H1 (cell line): ENCODE measurements around the gene ABHD14A. TPM values are rescaled to one million over a fixed set of nuclear protein-coding genes. Genes with fewer than 3 reads are reported as not detected.

ENCODE experiments used
- BCL11A ChIP-seq, 2 experiments: IDR thresholded peaks; one replicate each; pipeline ENCODE4 v1.6.1; 2011; ENCODE audit warnings: low read depth in 2 of 2, low read length in 2 of 2, mild to moderate bottlenecking in 2 of 2
- CBX8 ChIP-seq: fragments of 300-800, 300-1000 bp; sonication (generic); IDR thresholded peaks from 2 replicates; pipeline ENCODE4 v1.7.1; 2016; ENCODE audit warnings: low read depth, low read length, borderline replicate concordance
- CHD2 ChIP-seq: IDR thresholded peaks from 2 replicates; pipeline ENCODE4 v1.6.1; 2012; ENCODE audit warnings: low read length, improper control_type of control experiment
- HDAC6 ChIP-seq: IDR thresholded peaks from one replicate; pipeline ENCODE4 v1.7.1; 2012; ENCODE audit warnings: low read depth, mild to moderate bottlenecking, inconsistent platforms, low read length, moderate library complexity
- KDM1A ChIP-seq: fragments of 200-600, 300-600 bp; sonication (generic); IDR thresholded peaks from 2 replicates; pipeline ENCODE4 v1.7.1; 2016; ENCODE audit warnings: mild to moderate bottlenecking, low read length, borderline replicate concordance
- SP4 ChIP-seq: IDR thresholded peaks from 2 replicates; pipeline ENCODE4 v1.6.1; 2012; ENCODE audit warnings: low read length, inconsistent platforms
- SRF ChIP-seq: IDR thresholded peaks from 2 replicates; pipeline ENCODE4 v1.6.1; 2011; ENCODE audit warnings: mild to moderate bottlenecking, low read depth, low read length, moderate library complexity
- polyA plus RNA-seq, 7 experiments: library from polyadenylated mRNA; depleted of rRNA in 3 of 7; stranded (reverse) in 5 of 7; unstranded in 2 of 7; fragments of >200 nt in 5 of 7; fragments of 200-250 nt in 2 of 7; gene quantifications; 1 replicate in 5 of 7; 2 replicates in 1 of 7; 4 replicates in 1 of 7; pipeline versions ENCODE4 v1.2.1 to v1.2.3, GENCODE V29; 2011 to 2013; ENCODE audit warnings: missing spikeins in 2 of 7, mixed read lengths in 2 of 7
- total RNA-seq: library from RNA; stranded (reverse); fragmentation: NEBNext Ultra II Directional; extraction: Animal tissue kit (Norgen Biotek cat#: 25700); gene quantifications from 2 replicates; pipeline ENCODE4 v1.2.1, GENCODE V29; 2021
- TF ChIP-seq, protein P1 (sequence below): fragments of 300-600 bp; sonication (generic); IDR thresholded peaks from 2 replicates; pipeline ENCODE4 v1.7.1; 2012; ENCODE audit warnings: low read length, moderate library complexity, mild to moderate bottlenecking, inconsistent platforms; ENCODE audit not compliant: insufficient replicate concordance

The ABHD14A gene
- total and polyA plus RNA-seq, 2 of the 8 experiments (the other 6 are each of a cell fraction or from before 2014, with no cell fraction given) = 4.6 to 9.8 TPM

DNA sequence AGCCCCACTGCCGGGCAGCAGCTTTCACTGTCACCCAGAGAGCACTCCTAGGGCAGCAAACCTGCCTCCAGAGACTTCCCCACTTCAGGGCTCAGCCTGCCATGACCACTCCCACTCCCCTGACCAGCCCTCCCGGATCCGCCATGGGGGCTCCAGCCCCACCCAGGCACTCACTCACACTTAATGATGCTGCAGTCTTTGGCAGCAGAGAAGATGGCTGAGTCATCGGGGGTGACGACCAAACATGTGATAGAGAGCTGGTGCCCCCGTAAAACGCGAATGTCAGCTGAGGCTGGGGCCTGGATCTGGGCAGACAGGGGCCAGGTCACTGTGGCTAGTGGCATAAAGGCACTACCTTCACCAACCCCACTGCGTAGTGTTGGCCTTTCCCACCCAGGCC, 37.9 kb upstream of the ABHD14A start (continued):
- TF ChIP-seq, protein P1, sequence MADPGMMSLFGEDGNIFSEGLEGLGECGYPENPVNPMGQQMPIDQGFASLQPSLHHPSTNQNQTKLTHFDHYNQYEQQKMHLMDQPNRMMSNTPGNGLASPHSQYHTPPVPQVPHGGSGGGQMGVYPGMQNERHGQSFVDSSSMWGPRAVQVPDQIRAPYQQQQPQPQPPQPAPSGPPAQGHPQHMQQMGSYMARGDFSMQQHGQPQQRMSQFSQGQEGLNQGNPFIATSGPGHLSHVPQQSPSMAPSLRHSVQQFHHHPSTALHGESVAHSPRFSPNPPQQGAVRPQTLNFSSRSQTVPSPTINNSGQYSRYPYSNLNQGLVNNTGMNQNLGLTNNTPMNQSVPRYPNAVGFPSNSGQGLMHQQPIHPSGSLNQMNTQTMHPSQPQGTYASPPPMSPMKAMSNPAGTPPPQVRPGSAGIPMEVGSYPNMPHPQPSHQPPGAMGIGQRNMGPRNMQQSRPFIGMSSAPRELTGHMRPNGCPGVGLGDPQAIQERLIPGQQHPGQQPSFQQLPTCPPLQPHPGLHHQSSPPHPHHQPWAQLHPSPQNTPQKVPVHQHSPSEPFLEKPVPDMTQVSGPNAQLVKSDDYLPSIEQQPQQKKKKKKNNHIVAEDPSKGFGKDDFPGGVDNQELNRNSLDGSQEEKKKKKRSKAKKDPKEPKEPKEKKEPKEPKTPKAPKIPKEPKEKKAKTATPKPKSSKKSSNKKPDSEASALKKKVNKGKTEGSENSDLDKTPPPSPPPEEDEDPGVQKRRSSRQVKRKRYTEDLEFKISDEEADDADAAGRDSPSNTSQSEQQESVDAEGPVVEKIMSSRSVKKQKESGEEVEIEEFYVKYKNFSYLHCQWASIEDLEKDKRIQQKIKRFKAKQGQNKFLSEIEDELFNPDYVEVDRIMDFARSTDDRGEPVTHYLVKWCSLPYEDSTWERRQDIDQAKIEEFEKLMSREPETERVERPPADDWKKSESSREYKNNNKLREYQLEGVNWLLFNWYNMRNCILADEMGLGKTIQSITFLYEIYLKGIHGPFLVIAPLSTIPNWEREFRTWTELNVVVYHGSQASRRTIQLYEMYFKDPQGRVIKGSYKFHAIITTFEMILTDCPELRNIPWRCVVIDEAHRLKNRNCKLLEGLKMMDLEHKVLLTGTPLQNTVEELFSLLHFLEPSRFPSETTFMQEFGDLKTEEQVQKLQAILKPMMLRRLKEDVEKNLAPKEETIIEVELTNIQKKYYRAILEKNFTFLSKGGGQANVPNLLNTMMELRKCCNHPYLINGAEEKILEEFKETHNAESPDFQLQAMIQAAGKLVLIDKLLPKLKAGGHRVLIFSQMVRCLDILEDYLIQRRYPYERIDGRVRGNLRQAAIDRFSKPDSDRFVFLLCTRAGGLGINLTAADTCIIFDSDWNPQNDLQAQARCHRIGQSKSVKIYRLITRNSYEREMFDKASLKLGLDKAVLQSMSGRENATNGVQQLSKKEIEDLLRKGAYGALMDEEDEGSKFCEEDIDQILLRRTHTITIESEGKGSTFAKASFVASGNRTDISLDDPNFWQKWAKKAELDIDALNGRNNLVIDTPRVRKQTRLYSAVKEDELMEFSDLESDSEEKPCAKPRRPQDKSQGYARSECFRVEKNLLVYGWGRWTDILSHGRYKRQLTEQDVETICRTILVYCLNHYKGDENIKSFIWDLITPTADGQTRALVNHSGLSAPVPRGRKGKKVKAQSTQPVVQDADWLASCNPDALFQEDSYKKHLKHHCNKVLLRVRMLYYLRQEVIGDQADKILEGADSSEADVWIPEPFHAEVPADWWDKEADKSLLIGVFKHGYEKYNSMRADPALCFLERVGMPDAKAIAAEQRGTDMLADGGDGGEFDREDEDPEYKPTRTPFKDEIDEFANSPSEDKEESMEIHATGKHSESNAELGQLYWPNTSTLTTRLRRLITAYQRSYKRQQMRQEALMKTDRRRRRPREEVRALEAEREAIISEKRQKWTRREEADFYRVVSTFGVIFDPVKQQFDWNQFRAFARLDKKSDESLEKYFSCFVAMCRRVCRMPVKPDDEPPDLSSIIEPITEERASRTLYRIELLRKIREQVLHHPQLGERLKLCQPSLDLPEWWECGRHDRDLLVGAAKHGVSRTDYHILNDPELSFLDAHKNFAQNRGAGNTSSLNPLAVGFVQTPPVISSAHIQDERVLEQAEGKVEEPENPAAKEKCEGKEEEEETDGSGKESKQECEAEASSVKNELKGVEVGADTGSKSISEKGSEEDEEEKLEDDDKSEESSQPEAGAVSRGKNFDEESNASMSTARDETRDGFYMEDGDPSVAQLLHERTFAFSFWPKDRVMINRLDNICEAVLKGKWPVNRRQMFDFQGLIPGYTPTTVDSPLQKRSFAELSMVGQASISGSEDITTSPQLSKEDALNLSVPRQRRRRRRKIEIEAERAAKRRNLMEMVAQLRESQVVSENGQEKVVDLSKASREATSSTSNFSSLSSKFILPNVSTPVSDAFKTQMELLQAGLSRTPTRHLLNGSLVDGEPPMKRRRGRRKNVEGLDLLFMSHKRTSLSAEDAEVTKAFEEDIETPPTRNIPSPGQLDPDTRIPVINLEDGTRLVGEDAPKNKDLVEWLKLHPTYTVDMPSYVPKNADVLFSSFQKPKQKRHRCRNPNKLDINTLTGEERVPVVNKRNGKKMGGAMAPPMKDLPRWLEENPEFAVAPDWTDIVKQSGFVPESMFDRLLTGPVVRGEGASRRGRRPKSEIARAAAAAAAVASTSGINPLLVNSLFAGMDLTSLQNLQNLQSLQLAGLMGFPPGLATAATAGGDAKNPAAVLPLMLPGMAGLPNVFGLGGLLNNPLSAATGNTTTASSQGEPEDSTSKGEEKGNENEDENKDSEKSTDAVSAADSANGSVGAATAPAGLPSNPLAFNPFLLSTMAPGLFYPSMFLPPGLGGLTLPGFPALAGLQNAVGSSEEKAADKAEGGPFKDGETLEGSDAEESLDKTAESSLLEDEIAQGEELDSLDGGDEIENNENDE = no peak
- TF ChIP-seq CBX8 = no peak
- no peak for TF ChIP-seq BCL11A (IDR thresholded peaks at IDR 0.05; ENCODE audit: low read depth in 2 of 2, low read length in 2 of 2)
- TF ChIP-seq HDAC6 = no peak
- TF ChIP-seq KDM1A = no peak
- TF ChIP-seq CHD2 = no peak
- no peak for TF ChIP-seq SP4
- no peak for TF ChIP-seq SRF
